ENCODE results near the gene CSTF3. TPM values are rescaled to one million over a fixed set of nuclear protein-coding genes. Genes with fewer than 3 reads are reported as not detected.
A peak's percentile ranks its signal among the peaks of the same experiment; 100 is the strongest.

Gene CSTF3
- total and polyA plus RNA-seq, 9 of the 15 experiments (the other 6 are each of a cell fraction or from before 2014, with no cell fraction given), result 37.0 to 111 (median 61.0) TPM

DNA sequence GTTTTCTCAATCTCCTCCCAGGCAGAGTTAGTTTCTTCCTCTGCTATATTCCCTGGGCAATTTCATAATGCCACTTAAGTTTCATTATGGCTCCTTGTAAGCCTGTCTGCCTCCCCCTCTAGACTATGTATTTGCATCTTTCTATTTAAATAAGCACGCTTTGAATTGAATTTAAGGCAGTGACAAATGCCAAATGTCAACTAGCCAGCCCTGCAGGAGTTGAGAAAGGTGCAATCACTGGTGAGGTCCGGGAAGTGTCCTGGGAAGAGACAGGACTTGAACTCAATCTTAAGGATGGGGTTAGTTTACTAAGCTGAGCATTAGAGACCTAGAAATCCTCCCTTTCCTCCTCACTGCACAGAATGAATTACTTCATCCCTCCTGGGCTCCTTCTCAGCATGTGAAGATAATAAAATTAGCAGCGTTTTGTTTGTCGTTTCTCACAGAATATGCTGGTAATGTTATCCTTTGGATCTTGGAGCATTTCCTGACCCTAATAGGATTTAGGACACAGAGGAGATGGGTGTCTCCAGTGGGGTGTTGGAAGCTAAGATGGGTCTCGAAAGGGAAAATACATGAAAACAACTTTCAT, 120.3 kb downstream of the CSTF3 start:
- CTCF ChIA-PET (ENCODE audit: low intra/inter-chr PET ratio), result interaction anchor here (0.6 kb wide), 1 partner anchor 702 kb away, joined by 5 read pairs; no protein-coding TSS in a partner anchor
- no peaks in the 10 kb centered on the region for H3K36me3 ChIP-seq (ENCODE audit: control insufficient read depth, insufficient read depth, low read length)
- ATAC-seq (no peak), DNase-seq (ENCODE audit: extremely low read depth in 1 of 4, low spot score in 3 of 4) (no peak), FAIRE-seq (no peak)
- no peak overlapping the region for H3K4me3 ChIP-seq
- POLR2A ChIA-PET, result interaction anchor here (1.1 to 1.8 kb wide), 2 partner anchors 14 to 23 kb away, joined by 3 to 5 read pairs; no protein-coding TSS in a partner anchor
- H3K9me3 ChIP-seq (replicated peaks; ENCODE audit: control insufficient read depth, insufficient read depth, low read depth, low read length), result 0 out of 2 replicates have a peak, but pooled peaks cover 2% of the 10 kb centered on the region
- no peaks in the 10 kb centered on the region; the same call in 2 of the 3 replicates for H3K79me2 ChIP-seq (ENCODE audit: control insufficient read depth, insufficient read depth, low read length)
- H4K20me1 ChIP-seq (replicated peaks; ENCODE audit: control insufficient read depth, insufficient read depth, low read length), result no peaks in the 10 kb centered on the region
- BruUV-seq (replicated peaks), result TSS peak; percentile 43
- H3K4me1 ChIP-seq (replicated peaks in 1 of 2; ENCODE audit: control insufficient read depth in 2 of 2, insufficient read depth in 2 of 2, low read length in 2 of 2), result peaks cover 0 to 19% of the 10 kb centered on the region in 2 experiments; a peak in 2 of 5 replicates
- H3K27me3 ChIP-seq (ENCODE audit: control insufficient read depth in 2 of 2, insufficient read depth in 2 of 2, low read length in 2 of 2), result no peaks in the 10 kb centered on the region
- no peak overlapping the region for H3K27ac ChIP-seq (ENCODE audit: extremely low read depth, low read depth, low read length)
- no peak overlapping the region for H2AFZ ChIP-seq (ENCODE audit: low read depth, low read length)
- WGBS (ENCODE audit: insufficient coverage, low coverage, missing lambda C conversion rate), result 61% methylated on average over 5 of the region's 5 CpGs
- in situ Hi-C loops (cut with MboI) (no loop called here), intact Hi-C loops (cut with micrococcal nuclease) (no loop called here)
- H3K4me2 ChIP-seq (ENCODE audit: insufficient read depth, low read length), result no peak overlapping the region; the same call in 1 of the 2 replicates
- no peak overlapping the region for H3K9ac ChIP-seq (ENCODE audit: insufficient read depth in 1 of 2, low read depth in 2 of 2, low read length in 2 of 2)
- no peak for TF ChIP-seq GABPB1 (CRISPR knock-in tag; IDR thresholded peaks at IDR 0.05)
- no peaks in the 10 kb centered on the region for H3K9me1 ChIP-seq (ENCODE audit: control insufficient read depth, insufficient read depth, low read length)

DNA sequence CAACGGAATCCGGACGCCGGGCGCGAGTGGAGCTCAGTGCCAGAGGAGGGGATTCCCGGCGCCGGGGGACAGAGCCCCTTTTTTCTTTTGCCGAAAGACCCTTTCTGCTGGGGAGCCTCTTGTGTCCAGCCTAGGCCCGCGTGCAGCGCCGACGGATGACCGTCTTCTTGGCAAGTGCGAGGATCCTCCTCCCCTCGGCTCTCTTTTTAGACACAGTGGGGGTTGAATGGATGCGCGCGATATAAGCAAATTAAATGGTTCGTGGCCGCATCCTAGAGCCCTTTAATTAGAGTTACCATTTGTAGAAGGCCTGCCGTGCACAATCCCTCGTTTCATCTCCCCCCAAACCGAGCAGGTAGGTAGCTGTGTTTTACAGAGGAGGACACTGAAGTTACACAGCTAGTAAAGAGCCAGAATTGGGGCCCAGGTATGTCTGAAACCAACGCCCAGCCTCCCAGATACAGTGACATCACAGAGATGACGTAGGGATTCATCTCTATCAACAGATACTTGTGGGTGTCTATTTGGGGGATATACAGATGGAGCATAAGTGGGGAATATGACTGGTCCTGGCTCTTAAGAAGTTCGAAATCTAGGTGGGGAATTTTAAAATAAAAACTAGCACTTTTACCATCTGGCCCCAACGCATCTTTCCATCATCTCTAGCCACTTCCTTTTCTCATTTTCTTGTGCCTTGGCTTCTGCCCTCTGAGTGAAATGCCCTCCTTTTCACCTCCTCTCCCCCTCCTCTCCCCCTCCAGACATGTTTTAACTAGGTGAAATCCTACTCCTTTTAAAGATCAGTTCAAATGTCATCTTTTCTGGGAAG, 121.0 kb downstream of the CSTF3 start:
- peak overlapping the region; percentile 89 for H3K4me3 ChIP-seq
- no peaks in the 10 kb centered on the region for H3K36me3 ChIP-seq (ENCODE audit: control insufficient read depth, insufficient read depth, low read length)
- intact Hi-C loops (cut with micrococcal nuclease), result no loop called here
- no peaks in the 10 kb centered on the region for H3K9me1 ChIP-seq (ENCODE audit: control insufficient read depth, insufficient read depth, low read length)
- FAIRE-seq, result peak; percentile 56
- peak overlapping the region; percentile 99; the same call in 1 of the 3 replicates for H3K27ac ChIP-seq (ENCODE audit: extremely low read depth, low read depth, low read length)
- no peaks in the 10 kb centered on the region for H4K20me1 ChIP-seq (replicated peaks; ENCODE audit: control insufficient read depth, insufficient read depth, low read length)
- WGBS (ENCODE audit: insufficient coverage, low coverage, missing lambda C conversion rate), result 11% methylated on average over 28 of the region's 30 CpGs
- ChIA-PET POLR2A (interaction anchor here (0.7 to 2.8 kb wide), 13 partner anchors 9 to 973 kb away, joined by 3 to 12 read pairs (median 4); partner anchors contain the start of gene DEPDC7), CTCF (ENCODE audit: low intra/inter-chr PET ratio) (no interaction called here)
- peak; percentile 44 for ATAC-seq
- peak overlapping the region; percentile 97 for H3K9ac ChIP-seq (ENCODE audit: insufficient read depth in 1 of 2, low read depth in 2 of 2, low read length in 2 of 2)
- H3K4me2 ChIP-seq (ENCODE audit: insufficient read depth, low read length), result peak overlapping the region; percentile 96
- H2AFZ ChIP-seq (ENCODE audit: low read depth, low read length), result peak overlapping the region; percentile 99
- H3K79me2 ChIP-seq (ENCODE audit: control insufficient read depth, insufficient read depth, low read length), result no peaks in the 10 kb centered on the region; the same call in 2 of the 3 replicates
- H3K27me3 ChIP-seq (ENCODE audit: control insufficient read depth in 2 of 2, insufficient read depth in 2 of 2, low read length in 2 of 2), result no peaks in the 10 kb centered on the region
- in situ Hi-C loops (cut with MboI), result no loop called here
- no TSS peak for BruUV-seq (replicated peaks)
- 0 out of 2 replicates have a peak, but pooled peaks cover 2% of the 10 kb centered on the region for H3K9me3 ChIP-seq (replicated peaks; ENCODE audit: control insufficient read depth, insufficient read depth, low read depth, low read length)
- DNase-seq (ENCODE audit: extremely low read depth in 1 of 4, low spot score in 3 of 4), result peak in 3 of 4 experiments; percentile 14 to 21 (median 18)
- H3K4me1 ChIP-seq (replicated peaks in 1 of 2; ENCODE audit: control insufficient read depth in 2 of 2, insufficient read depth in 2 of 2, low read length in 2 of 2), result peaks cover 0 to 19% of the 10 kb centered on the region in 2 experiments; a peak in 2 of 5 replicates
- TF ChIP-seq DIDO1 (tag; IDR thresholded peaks at IDR 0.05; ENCODE audit: low read depth) (0 out of 2 replicates have a peak, but pooled peaks have one; percentile 40), FOXK2 (conservative IDR thresholded peaks at IDR 0.05 in 1 of 2, IDR thresholded peaks at IDR 0.05 in 1 of 2; ENCODE audit: low read depth in 2 of 2) (peak; percentile 35 to 62; a peak in 2 of 4 replicates), RBM22 (IDR thresholded peaks at IDR 0.05; ENCODE audit: low read depth, low read length, poor library complexity, severe bottlenecking) (peak; percentile 21), CREB1 (IDR thresholded peaks at IDR 0.05) (peak; percentile 46; the same call in 1 of the 2 replicates), CREB1 (CRISPR knock-in tag; IDR thresholded peaks at IDR 0.05) (no peak), L3MBTL2 (IDR thresholded peaks at IDR 0.05) (peak; percentile 93), MYC (IDR thresholded peaks at IDR 0.05; ENCODE audit: low read depth, low read length) (no peak), MYC (CRISPR knock-in tag; IDR thresholded peaks at IDR 0.05; ENCODE audit: borderline replicate concordance, low read depth) (0 out of 2 replicates have a peak, but pooled peaks have one; percentile 64), CREM (IDR thresholded peaks at IDR 0.05; ENCODE audit: low read depth) (peak; percentile 52; the same call in 1 of the 2 replicates)
- TF ChIP-seq, protein P1, sequence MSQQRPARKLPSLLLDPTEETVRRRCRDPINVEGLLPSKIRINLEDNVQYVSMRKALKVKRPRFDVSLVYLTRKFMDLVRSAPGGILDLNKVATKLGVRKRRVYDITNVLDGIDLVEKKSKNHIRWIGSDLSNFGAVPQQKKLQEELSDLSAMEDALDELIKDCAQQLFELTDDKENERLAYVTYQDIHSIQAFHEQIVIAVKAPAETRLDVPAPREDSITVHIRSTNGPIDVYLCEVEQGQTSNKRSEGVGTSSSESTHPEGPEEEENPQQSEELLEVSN (IDR thresholded peaks at IDR 0.05; ENCODE audit: borderline replicate concordance in 1 of 2, extremely low read depth in 1 of 2, insufficient read depth in 1 of 2, insufficient read length in 1 of 2, low read depth in 1 of 2, low read length in 1 of 2, poor library complexity in 1 of 2, severe bottlenecking in 1 of 2), result peak in 1 of 2 experiments; percentile 43
